GM12878 (cell line): Measurements from ENCODE around the gene PDE6A. TPM values are rescaled to one million over a fixed set of nuclear protein-coding genes. Genes with fewer than 3 reads are reported as not detected.

Experiments
- BHLHE40 ChIP-seq, 2 experiments: fragments of 450-650 bp in 1 of 2; IDR thresholded peaks; 2 replicates each; pipeline ENCODE4 v1.6.1; 2011 to 2017; ENCODE audit warnings: low read depth in 2 of 2, borderline replicate concordance in 1 of 2, improper control_type of control experiment in 1 of 2, low read length in 1 of 2, mild to moderate bottlenecking in 1 of 2
- BRCA1 ChIP-seq: IDR thresholded peaks from 2 replicates; pipeline ENCODE4 v1.6.1; 2011; ENCODE audit warnings: low read depth, low read length, improper control_type of control experiment
- CBX5 ChIP-seq: sonication (generic); IDR thresholded peaks from 2 replicates; pipeline ENCODE4 v1.6.1; 2016; ENCODE audit warnings: low read depth, moderate library complexity, mild to moderate bottlenecking, inconsistent platforms
- EGR1 ChIP-seq, 2 experiments: IDR thresholded peaks; 1 replicate in 1 of 2; 2 replicates in 1 of 2; pipeline ENCODE4 v1.6.1; 2011 to 2012; ENCODE audit warnings: low read depth in 2 of 2, low read length in 2 of 2, borderline replicate concordance in 1 of 2, mild to moderate bottlenecking in 1 of 2, moderate library complexity in 1 of 2
- FOXM1 ChIP-seq: IDR thresholded peaks from 2 replicates; pipeline ENCODE4 v1.6.1; 2012; ENCODE audit warnings: low read depth, mild to moderate bottlenecking, inconsistent platforms, low read length, moderate library complexity
- GATAD2B ChIP-seq: fragments of 450-650 bp; conservative IDR thresholded peaks from 2 replicates; pipeline ENCODE4 v1.6.1; 2017; ENCODE audit warnings: low read depth, mild to moderate bottlenecking, moderate library complexity
- HDAC2 ChIP-seq: fragments of 200-600 bp; sonication (generic); IDR thresholded peaks from 2 replicates; pipeline ENCODE4 v1.6.1; 2017
- IKZF1 ChIP-seq: fragments of 450-650 bp; conservative IDR thresholded peaks from 2 replicates; pipeline ENCODE4 v1.6.1; 2017; ENCODE audit warnings: antibody characterized with exemption, mild to moderate bottlenecking
- IRF4 ChIP-seq: IDR thresholded peaks from 2 replicates; pipeline ENCODE4 v1.6.1; 2011; ENCODE audit warnings: low read depth, low read length
- NBN ChIP-seq: fragments of 450-650 bp; IDR thresholded peaks from 2 replicates; pipeline ENCODE4 v1.6.1; 2016
- NR2F1 ChIP-seq: fragments of 450-650 bp; conservative IDR thresholded peaks from 2 replicates; pipeline ENCODE4 v1.6.1; 2017; ENCODE audit warnings: mild to moderate bottlenecking
- POU2F2 ChIP-seq: IDR thresholded peaks from 3 replicates; pipeline ENCODE4 v1.6.1; 2011; ENCODE audit warnings: low read depth, mild to moderate bottlenecking, low read length, borderline replicate concordance
- RAD21 ChIP-seq: IDR thresholded peaks from 2 replicates; pipeline ENCODE4 v1.6.1; 2011; ENCODE audit warnings: mild to moderate bottlenecking, low read depth, low read length, moderate library complexity; ENCODE audit not compliant: insufficient read depth
- RBBP5 ChIP-seq: fragments of 200-600 bp; sonication (generic); conservative IDR thresholded peaks from 2 replicates; pipeline ENCODE4 v1.6.1; 2016
- SMAD1 ChIP-seq: fragments of 450-650 bp; IDR thresholded peaks from 2 replicates; pipeline ENCODE4 v1.6.1; 2018; ENCODE audit warnings: mild to moderate bottlenecking, low read depth; ENCODE audit not compliant: partially characterized antibody
- SMAD5 ChIP-seq: IDR thresholded peaks from 2 replicates; pipeline ENCODE4 v1.6.1; 2016; ENCODE audit warnings: antibody characterized with exemption, low read depth
- SREBF1 ChIP-seq: IDR thresholded peaks from 2 replicates; pipeline ENCODE4 v1.6.1; 2012; ENCODE audit warnings: mild to moderate bottlenecking, low read length
- STAT1 ChIP-seq: fragments of 450-650 bp; conservative IDR thresholded peaks from 2 replicates; pipeline ENCODE4 v1.6.1; 2014; ENCODE audit warnings: antibody characterized with exemption, mild to moderate bottlenecking
- USF1 ChIP-seq: IDR thresholded peaks from 2 replicates; pipeline ENCODE4 v1.6.1; 2011; ENCODE audit warnings: borderline replicate concordance, low read depth, mild to moderate bottlenecking, moderate library complexity, mixed read lengths, low read length; ENCODE audit not compliant: insufficient read depth; ENCODE audit errors: extremely low read length
- ZNF274 ChIP-seq: IDR thresholded peaks from one replicate; pipeline ENCODE4 v1.8.0; 2011; ENCODE audit not compliant: insufficient read length, insufficient read depth
- polyA plus RNA-seq, 11 experiments: library from polyadenylated mRNA; depleted of rRNA in 4 of 11; unstranded in 6 of 11; stranded (reverse) in 5 of 11; fragments of >200 nt; fragmentation: Nextera tagmentation in 4 of 11; fragmentation: Illumina TruSeq in 1 of 11; extraction: Ambion mirVana in 4 of 11; extraction: Trizol in 1 of 11; gene quantifications; 1 replicate in 1 of 11; 2 replicates in 10 of 11; pipeline versions ENCODE4 v1.2.1 to v1.2.3, GENCODE V29; 2011 to 2016; ENCODE audit warnings: inconsistent platforms in 2 of 11, missing spikeins in 2 of 11, low read depth in 1 of 11
- total RNA-seq, 4 experiments: library from RNA; depleted of rRNA in 3 of 4; stranded (reverse); fragments of >200 nt in 3 of 4; fragmentation: Illumina TruSeq in 1 of 4; extraction: Trizol in 1 of 4; gene quantifications; 2 replicates each; pipeline versions ENCODE4 v1.2.1 to v1.2.3, GENCODE V29; 2013 to 2021
- TF ChIP-seq, protein P1 (sequence below): IDR thresholded peaks from 2 replicates; pipeline ENCODE4 v1.6.1; 2012; ENCODE audit warnings: mild to moderate bottlenecking, low read depth, low read length
- TF ChIP-seq, protein P2 (sequence below): IDR thresholded peaks from 2 replicates; pipeline ENCODE4 v1.6.1; 2011; ENCODE audit warnings: borderline replicate concordance, low read depth, mild to moderate bottlenecking, moderate library complexity, low read length; ENCODE audit not compliant: insufficient read depth, poor library complexity, severe bottlenecking
- TF ChIP-seq, protein P3 (sequence below): fragments of 150-350 bp; IDR thresholded peaks from 2 replicates; pipeline ENCODE4 v1.6.1; 2014; ENCODE audit warnings: mild to moderate bottlenecking, low read depth, low read length

PDE6A gene
- total and polyA plus RNA-seq, 10 of the 15 experiments (the other 5 are each of a cell fraction or from before 2014, with no cell fraction given) = 0.05 to 0.26 TPM; not detected in 8

- TF ChIP-seq, protein P1, sequence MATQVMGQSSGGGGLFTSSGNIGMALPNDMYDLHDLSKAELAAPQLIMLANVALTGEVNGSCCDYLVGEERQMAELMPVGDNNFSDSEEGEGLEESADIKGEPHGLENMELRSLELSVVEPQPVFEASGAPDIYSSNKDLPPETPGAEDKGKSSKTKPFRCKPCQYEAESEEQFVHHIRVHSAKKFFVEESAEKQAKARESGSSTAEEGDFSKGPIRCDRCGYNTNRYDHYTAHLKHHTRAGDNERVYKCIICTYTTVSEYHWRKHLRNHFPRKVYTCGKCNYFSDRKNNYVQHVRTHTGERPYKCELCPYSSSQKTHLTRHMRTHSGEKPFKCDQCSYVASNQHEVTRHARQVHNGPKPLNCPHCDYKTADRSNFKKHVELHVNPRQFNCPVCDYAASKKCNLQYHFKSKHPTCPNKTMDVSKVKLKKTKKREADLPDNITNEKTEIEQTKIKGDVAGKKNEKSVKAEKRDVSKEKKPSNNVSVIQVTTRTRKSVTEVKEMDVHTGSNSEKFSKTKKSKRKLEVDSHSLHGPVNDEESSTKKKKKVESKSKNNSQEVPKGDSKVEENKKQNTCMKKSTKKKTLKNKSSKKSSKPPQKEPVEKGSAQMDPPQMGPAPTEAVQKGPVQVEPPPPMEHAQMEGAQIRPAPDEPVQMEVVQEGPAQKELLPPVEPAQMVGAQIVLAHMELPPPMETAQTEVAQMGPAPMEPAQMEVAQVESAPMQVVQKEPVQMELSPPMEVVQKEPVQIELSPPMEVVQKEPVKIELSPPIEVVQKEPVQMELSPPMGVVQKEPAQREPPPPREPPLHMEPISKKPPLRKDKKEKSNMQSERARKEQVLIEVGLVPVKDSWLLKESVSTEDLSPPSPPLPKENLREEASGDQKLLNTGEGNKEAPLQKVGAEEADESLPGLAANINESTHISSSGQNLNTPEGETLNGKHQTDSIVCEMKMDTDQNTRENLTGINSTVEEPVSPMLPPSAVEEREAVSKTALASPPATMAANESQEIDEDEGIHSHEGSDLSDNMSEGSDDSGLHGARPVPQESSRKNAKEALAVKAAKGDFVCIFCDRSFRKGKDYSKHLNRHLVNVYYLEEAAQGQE = no peak
- no peak for TF ChIP-seq POU2F2
- TF ChIP-seq IRF4 = 0 out of 2 replicates have a peak, but pooled peaks have one; percentile 27
- TF ChIP-seq RBBP5 = no peak
- TF ChIP-seq USF1 = no peak
- no peak for TF ChIP-seq BRCA1
- TF ChIP-seq ZNF274 = no peak
- TF ChIP-seq HDAC2 = no peak
- no peak for TF ChIP-seq SMAD1
- no peak for TF ChIP-seq NR2F1
- TF ChIP-seq SMAD5 = no peak
- TF ChIP-seq BHLHE40 (IDR thresholded peaks at IDR 0.05; ENCODE audit: borderline replicate concordance in 1 of 2, low read depth in 2 of 2, low read length in 1 of 2) = 0 out of 4 replicates have a peak, but pooled peaks have one; percentile 4 to 15
- TF ChIP-seq FOXM1 = 0 out of 2 replicates have a peak, but pooled peaks have one; percentile 42
- no peak for TF ChIP-seq SREBF1
- no peak for TF ChIP-seq EGR1 (IDR thresholded peaks at IDR 0.05; ENCODE audit: borderline replicate concordance in 1 of 2, low read depth in 2 of 2, low read length in 2 of 2)
- TF ChIP-seq GATAD2B = no peak
- TF ChIP-seq, protein P2, sequence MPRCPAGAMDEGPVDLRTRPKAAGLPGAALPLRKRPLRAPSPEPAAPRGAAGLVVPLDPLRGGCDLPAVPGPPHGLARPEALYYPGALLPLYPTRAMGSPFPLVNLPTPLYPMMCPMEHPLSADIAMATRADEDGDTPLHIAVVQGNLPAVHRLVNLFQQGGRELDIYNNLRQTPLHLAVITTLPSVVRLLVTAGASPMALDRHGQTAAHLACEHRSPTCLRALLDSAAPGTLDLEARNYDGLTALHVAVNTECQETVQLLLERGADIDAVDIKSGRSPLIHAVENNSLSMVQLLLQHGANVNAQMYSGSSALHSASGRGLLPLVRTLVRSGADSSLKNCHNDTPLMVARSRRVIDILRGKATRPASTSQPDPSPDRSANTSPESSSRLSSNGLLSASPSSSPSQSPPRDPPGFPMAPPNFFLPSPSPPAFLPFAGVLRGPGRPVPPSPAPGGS = no peak
- peak; percentile 95 for TF ChIP-seq RAD21
- 0 out of 2 replicates have a peak, but pooled peaks have one; percentile 12 for TF ChIP-seq IKZF1
- TF ChIP-seq, protein P3, sequence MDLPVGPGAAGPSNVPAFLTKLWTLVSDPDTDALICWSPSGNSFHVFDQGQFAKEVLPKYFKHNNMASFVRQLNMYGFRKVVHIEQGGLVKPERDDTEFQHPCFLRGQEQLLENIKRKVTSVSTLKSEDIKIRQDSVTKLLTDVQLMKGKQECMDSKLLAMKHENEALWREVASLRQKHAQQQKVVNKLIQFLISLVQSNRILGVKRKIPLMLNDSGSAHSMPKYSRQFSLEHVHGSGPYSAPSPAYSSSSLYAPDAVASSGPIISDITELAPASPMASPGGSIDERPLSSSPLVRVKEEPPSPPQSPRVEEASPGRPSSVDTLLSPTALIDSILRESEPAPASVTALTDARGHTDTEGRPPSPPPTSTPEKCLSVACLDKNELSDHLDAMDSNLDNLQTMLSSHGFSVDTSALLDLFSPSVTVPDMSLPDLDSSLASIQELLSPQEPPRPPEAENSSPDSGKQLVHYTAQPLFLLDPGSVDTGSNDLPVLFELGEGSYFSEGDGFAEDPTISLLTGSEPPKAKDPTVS = no peak
- TF ChIP-seq NBN = peak; percentile 51; the same call in 1 of the 2 replicates
- no peak for TF ChIP-seq STAT1
- TF ChIP-seq CBX5 = no peak
Observed at GRCh38 chr5:149828161-149829011, 116.2 kb downstream of the PDE6A start (continued).
